GM19467 (cell line): Measurements from ENCODE around the gene ACTN4.

ENCODE experiments used
- ATAC-seq: cut with Tn5 transposase; IDR thresholded peaks from one replicate; pipeline ENCODE4 v1.9.1; 2021; ENCODE audit warnings: mild to moderate bottlenecking, moderate library complexity; ENCODE audit not compliant: unreplicated experiment

ACTN4 gene

DNA sequence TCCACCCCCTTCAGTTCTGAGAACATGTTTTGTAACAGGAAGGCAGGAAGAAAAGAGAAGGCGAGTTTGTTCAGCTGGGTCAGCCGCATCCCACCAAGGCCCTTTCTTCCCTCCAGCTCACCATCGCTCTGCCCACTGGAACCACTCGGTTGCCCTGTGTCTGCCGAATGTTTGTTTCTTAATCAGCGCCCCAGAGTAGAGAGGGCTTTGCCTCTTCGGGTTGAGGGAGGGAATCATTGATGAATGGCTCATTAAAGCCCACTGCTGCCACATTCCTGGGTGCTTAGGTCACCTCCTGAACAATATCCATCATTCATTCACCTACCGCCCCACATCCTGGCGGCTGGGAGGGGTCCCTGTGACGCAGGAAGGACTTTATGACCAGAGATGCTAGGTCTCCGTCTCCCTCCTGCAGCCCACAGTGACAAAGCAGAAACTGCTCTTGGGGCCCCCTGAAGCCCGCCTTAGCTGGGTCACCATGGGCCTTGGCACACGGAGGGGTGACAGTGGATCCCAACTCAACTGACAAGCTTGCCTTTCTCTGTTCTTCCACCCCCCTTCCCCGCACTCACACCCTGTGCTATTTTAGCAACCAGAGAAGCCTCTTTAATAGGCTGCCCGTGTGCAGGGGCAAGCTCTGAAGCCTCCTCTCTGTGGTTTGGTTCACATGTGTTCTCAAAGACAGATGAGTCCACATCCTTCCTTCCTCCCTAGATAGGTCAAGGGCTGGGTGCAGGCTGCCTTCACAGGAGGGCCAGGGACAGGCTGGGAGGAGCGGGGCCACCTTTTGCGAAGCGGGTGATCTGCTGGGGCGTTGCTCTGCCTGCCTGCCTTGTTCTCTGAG, 46.2 kb downstream of the ACTN4 start:
- no peak for ATAC-seq

GRCh38 chr19:38695317-38695683, 47.9 kb downstream of the ACTN4 start:
- ATAC-seq, result no peak

DNA sequence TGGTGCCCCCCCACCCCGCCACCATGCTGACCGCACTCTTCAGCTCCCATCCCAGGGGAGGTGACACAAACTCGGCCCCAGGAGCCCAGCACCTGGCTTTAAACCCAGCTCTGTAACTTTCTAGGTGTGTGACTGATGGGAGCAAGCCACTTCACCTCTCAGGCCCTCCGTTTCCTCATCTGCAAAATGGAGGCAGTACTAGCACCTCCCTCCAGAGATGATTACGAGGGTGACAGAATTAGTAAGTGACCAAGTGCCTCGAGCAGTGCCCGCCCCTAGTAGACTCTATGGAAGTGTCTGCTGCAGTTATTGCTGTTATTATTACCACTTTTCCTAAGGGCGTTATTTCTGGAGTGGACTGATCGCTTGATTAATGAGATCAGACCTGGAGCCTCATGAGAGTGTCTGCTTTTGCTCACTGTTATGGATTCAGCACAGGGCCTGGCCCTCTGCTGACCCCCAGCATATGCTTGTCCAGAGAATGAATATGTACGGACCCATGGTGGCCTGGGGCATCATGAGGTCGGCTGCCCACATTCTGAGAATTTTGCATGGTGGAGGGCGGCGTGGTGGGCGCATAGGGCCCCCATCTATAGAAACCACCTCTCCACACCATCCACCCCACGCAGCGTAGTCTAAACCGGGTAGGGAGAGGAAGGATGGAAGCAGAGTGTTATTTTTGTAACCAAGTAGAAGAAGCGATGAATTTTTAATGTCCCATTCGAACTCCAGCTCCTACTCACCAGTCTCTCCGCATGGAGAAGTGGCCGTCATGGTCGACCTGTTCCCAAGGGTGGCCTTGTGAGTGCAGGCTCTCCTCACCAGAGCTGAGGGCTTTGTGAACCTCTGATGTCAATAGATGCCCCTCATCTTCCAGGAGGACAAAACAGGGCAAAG, 48.6 kb downstream of the ACTN4 start:
- no peak for ATAC-seq

DNA sequence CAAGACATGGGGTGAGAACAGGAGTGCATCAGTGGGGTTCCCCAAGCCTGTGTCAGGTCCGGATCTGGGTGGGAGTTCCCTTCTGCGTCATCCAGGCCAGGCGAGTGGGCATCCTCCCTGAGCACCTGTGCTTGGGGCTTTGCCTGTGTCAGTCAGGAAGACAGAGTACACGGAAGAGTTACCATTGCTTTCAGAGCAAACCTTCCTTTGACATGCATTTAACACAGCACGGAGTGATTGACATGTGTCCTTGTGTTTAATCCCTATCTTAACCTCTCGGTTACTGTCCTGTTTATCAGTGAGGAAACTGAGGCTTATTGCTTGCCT, 49.2 kb downstream of the ACTN4 start:
- ATAC-seq, result no peak

DNA sequence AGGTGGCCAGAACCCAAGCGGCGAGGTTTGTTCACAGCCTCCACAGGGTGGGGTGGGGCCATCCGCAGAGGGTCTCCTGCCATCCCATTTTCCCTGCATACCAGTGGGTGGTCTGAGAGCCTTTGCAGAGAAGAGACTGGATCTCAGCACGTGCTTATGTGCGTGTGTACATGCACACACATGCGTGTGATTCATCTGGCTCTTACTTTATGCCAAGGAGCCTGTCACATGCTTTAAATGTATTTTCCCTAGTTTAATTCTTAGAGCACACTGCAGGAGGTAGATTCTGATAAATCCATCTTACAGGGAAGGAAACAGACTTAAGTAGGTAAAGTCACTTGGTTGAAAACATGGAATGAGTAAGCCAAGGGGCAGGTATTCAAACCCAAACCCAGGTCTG, 49.7 kb downstream of the ACTN4 start:
- ATAC-seq, result no peak

DNA sequence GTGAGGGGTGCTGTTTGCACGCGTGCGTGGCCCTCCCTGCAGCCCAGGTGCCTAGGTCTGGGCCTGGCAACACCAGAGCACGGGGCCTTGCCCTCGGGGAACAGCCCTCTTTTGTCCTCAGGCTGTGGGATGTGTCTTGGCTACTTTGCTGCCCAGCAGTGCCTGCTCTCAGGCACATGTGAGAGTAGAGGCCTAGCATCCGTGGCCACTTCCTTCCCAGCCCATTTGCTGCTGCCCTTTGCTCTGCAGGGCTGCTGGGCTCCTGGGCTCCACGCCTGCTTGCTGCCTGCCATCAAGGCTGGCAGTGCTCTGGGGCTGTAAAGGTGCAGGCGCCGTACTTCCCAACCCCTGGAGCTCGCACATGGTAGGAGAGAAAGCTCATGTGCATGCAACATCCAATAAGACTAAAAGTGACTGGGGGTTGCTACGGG, 50.2 kb downstream of the ACTN4 start:
- no peak for ATAC-seq

DNA sequence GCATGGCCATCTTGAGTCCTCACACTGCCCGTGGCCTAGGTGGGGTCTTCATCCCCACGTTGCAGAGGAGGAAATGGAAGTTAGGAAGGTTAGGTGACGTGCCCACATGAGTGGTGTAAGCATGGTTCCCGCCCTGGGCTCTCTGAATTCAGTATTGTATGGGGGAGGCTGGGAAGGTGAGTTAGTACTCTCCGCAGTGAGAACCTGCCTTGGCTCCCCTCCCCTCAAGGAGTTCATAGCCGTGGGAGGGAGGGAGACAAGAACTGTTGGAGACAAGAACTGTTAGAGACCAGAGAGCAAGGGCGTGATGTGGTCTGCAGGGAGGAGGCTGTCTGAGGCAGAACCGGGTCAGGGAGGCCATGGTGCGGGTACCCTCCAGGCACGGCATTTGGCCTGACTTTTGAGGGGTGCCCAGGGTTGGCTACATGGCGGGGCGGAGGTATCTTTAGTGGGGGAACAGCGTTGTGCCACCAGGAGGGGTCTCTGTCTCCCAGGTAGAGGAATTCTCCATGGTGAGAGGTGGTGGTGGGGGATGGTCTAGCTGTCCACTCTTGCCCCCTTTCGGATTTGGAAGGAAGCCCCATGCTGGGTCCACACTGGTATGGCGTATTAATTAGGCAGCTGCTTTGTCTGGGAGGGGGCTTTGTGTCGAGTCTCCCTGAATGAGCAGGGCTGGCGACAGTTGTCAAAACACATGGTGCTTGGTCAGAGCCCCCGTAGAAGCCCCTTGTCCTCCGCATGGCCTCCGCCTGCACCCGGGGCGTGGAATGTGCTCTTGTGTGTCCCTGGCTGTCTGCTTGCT, 51.0 kb downstream of the ACTN4 start:
- no peak for ATAC-seq

GRCh38 chr19:38699027-38699346, 51.5 kb downstream of the ACTN4 start:
- ATAC-seq, result no peak

DNA sequence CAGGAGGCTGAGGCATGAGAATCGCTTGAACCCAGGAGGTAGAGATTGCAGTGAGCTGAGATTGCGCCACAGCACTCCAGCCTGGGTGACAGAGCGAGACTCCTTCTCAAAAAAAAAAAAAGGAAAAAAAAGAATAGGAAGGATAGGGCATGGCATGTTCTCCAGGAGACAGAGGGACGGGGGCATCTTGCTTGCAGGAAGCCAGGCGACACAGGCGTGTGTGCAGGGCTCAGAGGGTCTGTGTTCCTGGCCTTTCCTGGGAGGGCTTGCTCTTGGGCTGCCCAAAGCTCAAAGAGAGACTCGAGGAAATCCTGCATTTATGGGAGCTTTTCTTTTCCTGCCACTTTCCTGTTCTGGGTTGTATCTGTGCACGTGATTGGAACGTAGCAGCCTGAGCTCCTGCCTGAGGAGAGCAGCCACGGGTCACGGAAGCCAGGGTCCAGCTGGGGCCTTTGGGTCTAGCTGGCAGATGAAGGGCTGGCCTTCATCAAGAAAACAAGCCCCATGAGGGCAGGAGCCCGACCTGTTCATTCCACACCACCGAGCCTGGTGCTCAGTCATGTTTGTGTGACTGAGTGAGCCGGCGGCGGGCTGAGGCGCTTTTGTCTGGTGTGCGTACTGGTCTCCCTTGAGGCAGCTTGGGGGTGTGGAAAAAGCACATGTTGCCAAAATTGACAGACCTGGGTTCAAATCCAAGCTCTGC, 52.3 kb downstream of the ACTN4 start:
- ATAC-seq, result no peak

DNA sequence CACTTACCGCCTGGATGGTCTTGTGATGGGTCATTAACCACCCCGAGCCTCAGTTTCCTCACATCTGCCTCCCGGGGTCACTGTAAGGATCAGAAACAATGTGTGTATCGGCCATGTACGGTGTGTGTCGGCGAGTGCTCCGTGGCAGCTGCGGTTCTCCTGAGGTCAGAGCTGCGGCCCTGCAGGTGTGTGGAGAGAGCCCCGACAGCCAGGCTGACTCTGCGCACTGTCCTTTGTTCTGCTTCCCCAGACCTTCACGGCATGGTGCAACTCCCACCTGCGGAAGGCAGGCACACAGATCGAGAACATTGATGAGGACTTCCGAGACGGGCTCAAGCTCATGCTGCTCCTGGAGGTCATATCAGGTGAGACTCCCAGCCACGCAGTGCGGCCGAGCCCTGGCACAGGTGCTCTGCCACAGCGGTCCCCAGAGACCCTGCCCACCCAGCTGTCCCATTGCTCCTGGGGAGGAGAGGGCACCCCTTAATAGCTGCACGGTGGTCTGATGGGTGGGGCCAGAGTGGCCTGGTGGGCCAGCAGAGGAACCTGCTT, 53.0 kb downstream of the ACTN4 start:
- no peak for ATAC-seq

- ATAC-seq, result no peak
These were observed 53.5 kb downstream of the ACTN4 start for GRCh38 chr19:38700902-38701454.

- ATAC-seq, result no peak
These were observed 54.1 kb downstream of the ACTN4 start for GRCh38 chr19:38701455-38702063.

- ATAC-seq, result no peak
These were observed 54.8 kb downstream of the ACTN4 start for GRCh38 chr19:38702278-38702677.

GRCh38 chr19:38703509-38703908, 56.1 kb downstream of the ACTN4 start:
- no peak for ATAC-seq

- no peak for ATAC-seq
These were observed 57.1 kb downstream of the ACTN4 start for GRCh38 chr19:38704488-38705026.

GRCh38 chr19:38705197-38706019, 58.0 kb downstream of the ACTN4 start:
- ATAC-seq, result no peak

- no peak for ATAC-seq
These were observed 59.5 kb downstream of the ACTN4 start for GRCh38 chr19:38706792-38707511.

- no peak for ATAC-seq
These were observed 60.2 kb downstream of the ACTN4 start for GRCh38 chr19:38707512-38708114.
